Activated naive CD8-positive, alpha-beta T cell treated with anti-CD3 and anti-CD28 coated beads, Interleukin-2, amount 10 ng/mL, durations not matched to agents 7 days and 5 days (primary cell): ENCODE measurements around the gene GZMM. TPM values are rescaled to one million over a fixed set of nuclear protein-coding genes. Genes with fewer than 3 reads are reported as not detected.

Source experiments
- ATAC-seq: fragments of 150-1000 bp; cut with Tn5 transposase; one replicate; pipeline ENCODE4 v1.10.0; 2021; ENCODE audit warnings: low read depth, moderate library complexity
- POLR2A ChIA-PET: fragments of 350-600 bp; sonication (Branson Sonifier 250); formaldehyde crosslinking; loops from one replicate; lab custom pipeline; 2021; ENCODE audit warnings: antibody characterized with exemption; lab: Charles Lee
- DNase-seq: peaks from one replicate; pipeline ENCODE4 v3.0.0; 2021
- H3K27ac Mint-ChIP-seq: one replicate; pipeline ENCODE4 v1.8.0; 2022; ENCODE audit warnings: mild to moderate bottlenecking, mixed read lengths
- H3K27me3 Mint-ChIP-seq: one replicate; pipeline ENCODE4 v1.8.0; 2022; ENCODE audit warnings: mild to moderate bottlenecking, moderate library complexity, mixed read lengths
- H3K36me3 Mint-ChIP-seq: one replicate; pipeline ENCODE4 v1.8.0; 2021; ENCODE audit warnings: mild to moderate bottlenecking, mixed read lengths
- H3K4me1 Mint-ChIP-seq: one replicate; pipeline ENCODE4 v1.8.0; 2021; ENCODE audit warnings: mixed read lengths
- H3K4me3 Mint-ChIP-seq: one replicate; pipeline ENCODE4 v1.8.0; 2022; ENCODE audit warnings: mild to moderate bottlenecking, moderate library complexity, mixed read lengths
- H3K9me3 Mint-ChIP-seq: one replicate; pipeline ENCODE4 v1.8.0; 2021; ENCODE audit warnings: mixed read lengths
- total RNA-seq, 2 experiments: library from RNA; stranded (reverse); gene quantifications; one replicate each; pipeline ENCODE4 v1.2.3, GENCODE V29; 2021

The GZMM gene
- total RNA-seq, 2 experiments from 2014 or later = 81.5 to 84.5 TPM

DNA sequence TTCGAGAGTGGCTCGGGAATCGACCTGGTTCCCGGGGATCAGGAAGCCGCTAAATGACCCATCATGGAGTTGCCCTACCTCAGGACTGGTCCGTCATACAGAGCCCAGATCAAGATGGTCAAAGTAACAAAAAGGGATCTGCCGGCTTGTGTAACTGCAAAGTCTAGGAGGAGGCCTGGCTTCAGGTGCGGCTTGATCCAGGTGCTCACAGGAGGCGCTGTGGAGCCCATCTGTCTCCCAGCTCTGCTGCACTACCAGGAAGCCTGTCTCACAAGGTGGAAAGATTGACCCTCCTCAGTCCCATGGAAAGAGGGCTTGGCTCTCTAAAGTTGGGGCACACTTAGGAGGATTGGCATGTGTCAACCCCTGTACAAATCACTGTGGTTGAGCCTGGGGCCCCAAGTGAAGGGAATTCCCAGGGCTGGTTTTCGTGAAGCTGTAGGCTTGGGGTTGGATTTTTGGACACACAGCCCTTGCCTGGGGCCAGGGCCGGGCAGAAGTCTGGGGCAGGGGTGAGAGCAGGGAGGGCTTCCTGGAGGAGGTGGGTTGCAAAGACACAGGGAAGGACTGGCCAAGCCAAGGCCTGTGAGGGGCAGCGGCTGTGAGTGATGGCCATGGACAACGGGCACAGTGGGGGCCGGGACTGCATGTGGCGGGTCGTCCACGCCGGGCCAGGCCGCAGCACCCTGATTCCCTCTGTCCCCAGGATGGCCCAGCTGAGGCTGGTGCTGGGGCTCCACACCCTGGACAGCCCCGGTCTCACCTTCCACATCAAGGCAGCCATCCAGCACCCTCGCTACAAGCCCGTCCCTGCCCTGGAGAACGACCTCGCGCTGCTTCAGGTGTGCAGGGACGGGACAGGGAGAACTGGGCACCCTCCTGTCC is 4.2 kb downstream of the GZMM start:
- Mint-ChIP-seq H3K4me3 (no peak overlapping the region), H3K36me3 (peaks cover 3% of the 10 kb centered on the region)

DNA sequence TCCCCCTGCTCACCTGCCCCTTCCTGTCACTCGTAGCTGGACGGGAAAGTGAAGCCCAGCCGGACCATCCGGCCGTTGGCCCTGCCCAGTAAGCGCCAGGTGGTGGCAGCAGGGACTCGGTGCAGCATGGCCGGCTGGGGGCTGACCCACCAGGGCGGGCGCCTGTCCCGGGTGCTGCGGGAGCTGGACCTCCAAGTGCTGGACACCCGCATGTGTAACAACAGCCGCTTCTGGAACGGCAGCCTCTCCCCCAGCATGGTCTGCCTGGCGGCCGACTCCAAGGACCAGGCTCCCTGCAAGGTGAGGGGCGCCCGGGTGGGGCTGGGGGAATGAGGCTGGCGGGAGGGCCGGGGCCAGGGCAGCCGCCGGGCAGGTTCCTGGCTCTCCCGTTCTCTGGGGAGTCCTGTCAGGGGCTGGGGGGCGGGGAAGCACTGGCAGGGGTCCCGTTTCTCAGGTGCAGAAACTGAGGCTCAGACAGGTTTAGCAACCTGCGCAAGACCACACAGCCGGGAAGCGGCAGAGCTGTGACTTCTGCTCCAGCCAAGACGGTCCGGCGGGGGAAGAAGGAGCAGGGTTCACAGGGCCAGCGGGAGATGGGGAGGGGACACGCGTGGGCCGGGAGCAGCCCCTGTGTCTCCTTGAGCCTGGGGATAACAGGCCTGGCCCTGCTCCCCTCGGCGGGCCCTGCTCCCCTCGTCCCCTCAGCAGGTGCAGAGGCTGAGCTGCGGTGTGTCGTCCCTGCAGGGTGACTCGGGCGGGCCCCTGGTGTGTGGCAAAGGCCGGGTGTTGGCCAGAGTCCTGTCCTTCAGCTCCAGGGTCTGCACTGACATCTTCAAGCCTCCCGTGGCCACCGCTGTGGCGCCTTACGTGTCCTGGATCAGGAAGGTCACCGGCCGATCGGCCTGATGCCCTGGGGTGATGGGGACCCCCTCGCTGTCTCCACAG is 5.3 kb downstream of the GZMM start:
- Mint-ChIP-seq H3K9me3 (no peaks in the 10 kb centered on the region), H3K4me1 (peaks cover 12% of the 10 kb centered on the region), H3K4me3 (no peak overlapping the region), H3K27ac (no peak overlapping the region), H3K27me3 (no peaks in the 10 kb centered on the region), H3K36me3 (peaks cover 1% of the 10 kb centered on the region)
- POLR2A ChIA-PET = no interaction called here
- no peak for ATAC-seq
- DNase-seq = no peak

More for the DNA sequence above, 4.2 kb downstream of the GZMM start:
- Mint-ChIP-seq H3K4me1 (peaks cover 23% of the 10 kb centered on the region), H3K9me3 (no peaks in the 10 kb centered on the region), H3K27me3 (no peaks in the 10 kb centered on the region), H3K27ac (no peak overlapping the region)
- POLR2A ChIA-PET = no interaction called here
- no peak for ATAC-seq
- no peak for DNase-seq

DNA sequence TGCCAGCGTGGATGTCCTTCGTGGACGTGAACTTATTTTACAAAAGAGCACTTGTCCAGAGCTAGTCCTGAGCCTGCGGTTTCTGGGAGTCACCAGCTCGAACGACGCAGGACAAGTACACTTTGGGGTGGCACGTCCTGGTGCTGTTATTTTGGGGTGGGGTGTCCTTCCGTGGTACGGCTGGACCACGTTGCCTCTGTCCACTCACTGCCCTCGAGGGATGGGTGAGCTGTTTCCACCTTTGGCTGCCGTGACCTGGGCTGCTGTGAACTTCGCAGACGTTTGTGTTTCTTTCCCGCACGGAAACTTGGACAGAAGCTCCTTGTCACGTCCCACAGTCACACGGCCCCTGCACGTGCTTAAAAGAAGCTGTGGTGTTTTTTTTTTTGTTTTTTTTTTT is 11.0 kb downstream of the GZMM start:
- H3K4me3 Mint-ChIP-seq = no peak overlapping the region
- H3K27ac Mint-ChIP-seq = no peak overlapping the region
- H3K36me3 Mint-ChIP-seq = no peaks in the 10 kb centered on the region
- no peaks in the 10 kb centered on the region for H3K4me1 Mint-ChIP-seq
- H3K27me3 Mint-ChIP-seq = no peaks in the 10 kb centered on the region
- DNase-seq = no peak
- POLR2A ChIA-PET = interaction anchor here (0.7 kb wide), 1 partner anchor 519 kb away, joined by 3 read pairs; no protein-coding TSS in a partner anchor
- no peaks in the 10 kb centered on the region for H3K9me3 Mint-ChIP-seq
- ATAC-seq = no peak

DNA sequence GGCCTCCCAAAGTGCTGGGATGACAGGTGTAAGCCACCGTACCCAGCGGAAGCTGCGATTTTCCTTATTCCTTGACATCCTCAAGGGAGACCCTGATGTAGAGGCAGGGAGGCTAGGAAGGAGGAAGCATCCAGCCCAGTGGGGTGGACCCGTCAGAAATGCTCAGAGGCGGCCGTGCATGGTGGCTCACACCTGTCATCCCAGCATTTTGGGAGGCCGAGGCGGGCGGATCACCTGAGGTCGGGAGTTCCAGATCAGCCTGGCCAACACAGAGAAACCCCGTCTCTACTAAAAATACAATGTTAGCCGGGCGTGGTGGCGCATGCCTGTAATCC is 11.6 kb downstream of the GZMM start:
- Mint-ChIP-seq H3K9me3 (no peaks in the 10 kb centered on the region), H3K27me3 (no peaks in the 10 kb centered on the region), H3K4me3 (no peak overlapping the region), H3K36me3 (no peaks in the 10 kb centered on the region), H3K4me1 (no peaks in the 10 kb centered on the region), H3K27ac (no peak overlapping the region)
- POLR2A ChIA-PET = no interaction called here
- no peak for DNase-seq
- ATAC-seq = no peak

DNA sequence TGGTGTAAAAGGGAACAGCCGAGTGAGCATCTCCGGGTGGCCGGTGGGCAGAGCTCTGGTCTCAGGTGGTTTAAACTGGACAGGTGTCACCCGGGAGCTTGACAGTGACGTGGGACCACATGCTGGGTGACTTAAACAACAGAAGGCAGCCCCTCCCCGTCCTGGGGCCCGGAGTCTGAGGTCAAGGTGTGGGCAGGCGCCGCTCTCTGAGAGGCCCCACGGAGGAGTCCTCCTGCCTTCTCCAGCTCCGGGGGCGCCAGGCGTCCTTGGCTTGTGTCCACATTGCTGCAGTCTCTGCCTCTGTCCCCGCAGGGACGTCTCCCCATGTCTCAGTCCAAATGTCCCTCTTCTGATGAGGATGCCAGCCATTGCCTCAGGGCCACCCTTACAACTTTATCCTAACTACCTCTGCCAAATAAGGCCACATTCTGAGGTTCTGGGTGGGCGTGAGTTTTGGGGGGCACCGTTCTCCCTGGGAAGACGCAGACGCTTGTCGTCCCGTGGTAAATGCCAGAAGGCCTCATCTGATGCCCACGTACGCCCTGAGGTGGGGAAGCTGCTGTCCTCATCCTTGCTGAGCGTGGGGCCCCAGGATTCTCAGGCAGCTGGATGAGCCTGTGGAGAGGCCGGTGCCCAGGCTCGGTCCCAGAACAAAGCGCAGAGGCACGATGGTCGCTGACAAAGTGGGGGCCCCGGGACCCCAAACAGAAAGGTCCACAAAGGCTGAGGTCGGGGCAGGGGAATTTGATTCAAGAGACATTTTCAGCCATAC is 12.9 kb downstream of the GZMM start:
- Mint-ChIP-seq H3K27ac (no peak overlapping the region), H3K4me1 (no peaks in the 10 kb centered on the region), H3K9me3 (no peaks in the 10 kb centered on the region), H3K4me3 (no peak overlapping the region), H3K36me3 (no peaks in the 10 kb centered on the region), H3K27me3 (no peaks in the 10 kb centered on the region)
- DNase-seq (no peak), ATAC-seq (no peak)
- POLR2A ChIA-PET = no interaction called here

DNA sequence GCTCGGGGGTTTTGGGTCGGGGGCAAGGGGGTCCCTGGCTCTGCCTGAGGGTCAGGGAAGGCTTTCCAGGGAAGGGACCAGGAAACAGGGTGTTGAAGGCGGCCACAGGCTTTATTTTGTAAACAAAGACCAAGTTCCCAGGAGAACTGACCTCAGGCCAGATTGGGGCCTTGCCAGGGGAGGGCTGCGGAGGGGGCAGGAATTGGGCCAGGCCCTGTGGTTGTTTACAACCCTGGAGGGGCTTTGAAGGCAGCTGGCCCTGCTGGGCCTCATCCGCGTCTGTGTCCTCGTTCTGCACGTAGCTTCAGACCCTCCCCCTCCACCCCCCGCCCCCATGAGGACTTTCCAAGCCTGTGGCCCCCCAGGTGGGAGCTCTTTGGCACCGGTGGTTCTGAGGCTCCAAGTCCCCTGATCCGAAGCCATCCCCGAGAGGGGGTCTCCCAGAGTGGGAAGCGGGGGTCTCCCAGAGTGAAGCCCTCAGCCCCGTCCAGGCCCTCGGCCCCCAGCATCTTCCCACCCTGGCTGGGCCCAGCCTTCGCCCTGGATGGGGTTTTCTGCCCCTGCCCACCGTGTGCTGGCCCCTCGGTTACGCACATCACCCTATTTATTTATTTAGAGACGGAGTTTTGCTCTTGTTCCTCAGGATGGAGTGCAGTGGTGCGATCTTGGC is 15.1 kb downstream of the GZMM start:
- DNase-seq (no peak), ATAC-seq (no peak)
- Mint-ChIP-seq H3K4me3 (no peak overlapping the region), H3K36me3 (no peaks in the 10 kb centered on the region), H3K4me1 (no peaks in the 10 kb centered on the region), H3K9me3 (no peaks in the 10 kb centered on the region), H3K27me3 (no peaks in the 10 kb centered on the region), H3K27ac (no peak overlapping the region)
- POLR2A ChIA-PET = no interaction called here

DNA sequence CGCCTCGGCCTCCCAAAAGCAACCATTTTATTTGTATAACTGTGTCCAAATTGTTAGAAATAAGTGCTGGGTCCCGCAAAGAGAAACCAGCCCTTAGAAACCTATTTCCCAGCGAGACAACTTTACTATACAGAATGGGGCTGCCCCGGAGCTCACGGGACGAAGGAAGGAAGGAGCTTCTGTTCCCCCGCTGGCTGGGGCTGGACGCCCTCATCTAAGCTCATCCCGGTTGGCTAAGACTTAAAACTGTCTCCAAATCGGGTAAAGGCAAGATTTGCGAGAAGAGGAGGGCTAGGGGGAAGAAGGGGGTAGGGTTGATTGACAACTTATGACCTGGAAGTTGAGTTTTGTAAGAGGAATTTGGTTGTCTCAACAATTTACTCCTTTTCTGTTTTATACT is 16.3 kb downstream of the GZMM start:
- POLR2A ChIA-PET = no interaction called here
- H3K27ac Mint-ChIP-seq = no peak overlapping the region
- no peak for DNase-seq
- no peak overlapping the region for H3K4me3 Mint-ChIP-seq
- no peaks in the 10 kb centered on the region for H3K36me3 Mint-ChIP-seq
- ATAC-seq = no peak
- H3K4me1 Mint-ChIP-seq = no peaks in the 10 kb centered on the region
- no peaks in the 10 kb centered on the region for H3K27me3 Mint-ChIP-seq
- no peaks in the 10 kb centered on the region for H3K9me3 Mint-ChIP-seq

DNA sequence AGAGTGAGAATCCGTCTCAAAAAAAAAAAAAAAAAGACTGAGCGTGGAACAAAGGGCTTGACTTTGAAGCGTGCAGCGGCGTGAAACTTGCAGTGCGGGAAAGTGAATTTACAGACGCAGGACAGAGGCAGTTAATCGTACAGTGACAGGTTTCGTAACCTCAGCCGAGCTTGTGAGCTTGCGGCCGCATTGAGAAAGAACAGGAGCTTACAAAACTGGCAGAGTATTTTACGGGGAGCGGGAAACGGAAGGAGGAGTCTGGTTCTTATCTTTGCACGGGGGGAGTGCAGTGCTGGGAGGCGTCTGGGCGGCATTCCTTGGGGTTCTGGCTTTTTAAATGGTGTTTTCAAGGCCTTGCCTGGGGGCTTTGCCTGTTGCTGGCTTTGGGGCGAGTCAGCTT is 22.6 kb downstream of the GZMM start:
- POLR2A ChIA-PET = no interaction called here
- no peak for ATAC-seq
- Mint-ChIP-seq H3K27ac (no peak overlapping the region), H3K27me3 (no peaks in the 10 kb centered on the region), H3K4me1 (peaks cover 8% of the 10 kb centered on the region), H3K36me3 (no peaks in the 10 kb centered on the region), H3K4me3 (no peak overlapping the region), H3K9me3 (no peaks in the 10 kb centered on the region)
- DNase-seq = no peak

DNA sequence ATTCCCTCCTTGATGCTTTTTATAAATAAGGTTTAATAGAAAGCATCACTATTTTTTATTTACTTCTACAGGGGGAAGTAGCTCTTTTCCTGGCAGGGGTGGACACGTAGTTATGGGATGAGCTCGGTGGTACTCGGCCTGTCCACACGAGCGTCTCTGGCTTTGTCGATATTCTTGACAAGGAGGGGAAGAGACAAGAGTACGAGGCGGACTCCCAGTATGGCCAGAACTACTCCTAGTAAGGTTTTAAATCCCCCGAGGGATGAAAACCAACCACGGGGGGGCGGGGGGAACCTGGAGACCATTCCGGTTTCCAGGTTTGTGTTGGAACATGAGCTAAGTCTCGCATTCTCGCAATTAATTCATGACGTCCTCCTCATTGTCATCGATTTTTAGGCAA is 23.0 kb downstream of the GZMM start:
- POLR2A ChIA-PET = interaction anchor here (2.2 kb wide), 1 partner anchor 35 kb away, joined by 11 read pairs; the partner anchor contains the start of gene CDC34
- H3K9me3 Mint-ChIP-seq = no peaks in the 10 kb centered on the region
- DNase-seq (no peak), ATAC-seq (no peak)
- H3K4me3 Mint-ChIP-seq = no peak overlapping the region
- peaks cover 8% of the 10 kb centered on the region for H3K4me1 Mint-ChIP-seq
- no peaks in the 10 kb centered on the region for H3K36me3 Mint-ChIP-seq
- no peak overlapping the region for H3K27ac Mint-ChIP-seq
- H3K27me3 Mint-ChIP-seq = no peaks in the 10 kb centered on the region

DNA sequence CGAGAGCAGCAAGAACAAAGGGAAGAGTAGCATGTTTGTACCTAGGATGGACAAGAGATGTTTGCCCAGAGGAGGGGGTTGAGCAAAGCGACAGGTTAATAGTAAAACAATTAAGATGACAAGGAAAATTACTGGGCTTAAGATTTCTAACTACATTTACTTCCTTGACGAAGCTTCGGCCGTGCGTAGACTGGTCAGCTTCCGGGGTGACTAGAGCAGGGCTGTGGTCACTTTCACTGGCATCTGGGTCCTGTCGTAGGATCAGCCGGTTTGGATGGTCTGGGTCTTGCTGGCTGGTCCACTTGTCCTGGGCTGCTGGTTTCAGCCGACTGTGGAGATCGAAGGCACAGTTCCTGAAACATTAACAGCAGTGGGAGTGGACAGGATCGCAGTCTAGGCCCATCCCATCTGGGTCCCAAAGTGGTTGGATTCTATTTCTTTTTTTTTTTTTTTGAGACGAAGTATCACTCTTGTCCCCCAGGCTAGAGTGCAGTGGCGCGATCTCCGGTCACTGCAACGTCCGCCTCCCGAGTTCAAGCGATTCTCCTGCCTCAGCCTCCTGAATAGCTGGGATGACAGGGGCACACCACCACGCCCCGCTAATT is 23.5 kb downstream of the GZMM start:
- Mint-ChIP-seq H3K27me3 (no peaks in the 10 kb centered on the region), H3K27ac (no peak overlapping the region), H3K36me3 (no peaks in the 10 kb centered on the region), H3K4me3 (no peak overlapping the region), H3K9me3 (no peaks in the 10 kb centered on the region), H3K4me1 (peaks cover 9% of the 10 kb centered on the region)
- POLR2A ChIA-PET = interaction anchor here (2.2 kb wide), 1 partner anchor 35 kb away, joined by 11 read pairs; the partner anchor contains the start of gene CDC34
- DNase-seq (no peak), ATAC-seq (no peak)

DNA sequence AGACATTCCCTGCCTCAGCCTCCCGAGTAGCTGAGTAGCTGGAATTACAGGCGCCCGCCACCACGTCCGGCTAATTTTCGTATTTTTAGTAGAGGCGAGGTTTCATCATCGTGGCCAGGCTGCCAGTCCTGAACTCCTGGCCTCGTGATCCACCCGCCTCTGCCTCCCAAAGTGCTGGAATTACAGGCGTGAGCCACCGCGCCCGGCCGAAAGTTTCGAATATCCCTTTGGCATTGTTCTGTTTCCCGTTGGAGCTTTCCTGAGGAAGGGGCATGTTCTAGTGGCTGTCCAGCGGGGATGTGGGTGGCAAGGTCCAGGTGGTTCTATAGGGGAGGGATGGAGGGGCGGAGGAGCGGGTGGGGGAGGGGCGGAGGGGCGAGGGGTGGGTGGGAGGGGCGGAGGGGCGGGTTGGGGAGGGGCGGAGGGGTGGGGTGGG is 26.4 kb downstream of the GZMM start:
- Mint-ChIP-seq H3K27ac (peak overlapping the region; percentile 70), H3K4me3 (peak overlapping the region; percentile 48), H3K36me3 (no peaks in the 10 kb centered on the region), H3K4me1 (peaks cover 21% of the 10 kb centered on the region), H3K9me3 (no peaks in the 10 kb centered on the region), H3K27me3 (no peaks in the 10 kb centered on the region)
- ATAC-seq (no peak), DNase-seq (no peak)
- POLR2A ChIA-PET = interaction anchor here (0.7 kb wide), 1 partner anchor 40 kb away, joined by 3 read pairs; no protein-coding TSS in a partner anchor

DNA sequence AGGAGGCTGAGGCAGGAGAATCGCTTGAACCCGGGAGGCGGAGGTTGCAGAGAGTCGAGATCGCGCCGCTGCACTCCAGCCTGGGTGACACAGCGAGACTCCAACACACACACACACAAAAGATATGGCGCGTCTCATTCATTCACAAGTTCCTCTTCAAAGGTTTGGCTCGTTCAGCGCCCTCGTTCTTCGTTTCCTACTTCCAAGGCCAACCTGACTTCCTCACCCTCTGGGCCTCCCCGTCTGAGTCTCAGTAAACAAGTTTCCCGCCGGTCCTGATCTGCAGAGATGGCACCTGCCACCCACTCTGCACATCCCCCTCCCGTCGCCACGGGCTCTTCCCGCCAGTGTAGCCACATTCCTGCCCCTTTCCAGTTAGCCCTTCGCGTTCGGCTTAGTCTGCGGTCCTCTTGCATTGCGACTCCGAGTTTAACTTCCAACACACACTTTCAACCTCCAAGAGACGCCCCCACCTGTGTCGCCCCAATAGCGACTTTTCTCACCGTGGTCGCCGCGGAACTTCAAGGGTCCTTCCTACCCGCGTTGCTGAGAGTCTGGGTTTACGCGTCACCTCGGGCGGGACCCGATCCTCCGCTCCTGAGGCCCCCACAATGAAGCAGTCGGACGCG is 27.2 kb downstream of the GZMM start:
- POLR2A ChIA-PET = interaction anchor here (0.7 to 2.2 kb wide), 4 partner anchors 39 to 64 kb away, joined by 3 to 24 read pairs (median 8); partner anchors contain the start of genes CDC34 and TPGS1
- no peaks in the 10 kb centered on the region for H3K27me3 Mint-ChIP-seq

More for the DNA sequence above, 27.2 kb downstream of the GZMM start:
- DNase-seq (peak; percentile 71), ATAC-seq (peak; percentile 8)
- Mint-ChIP-seq H3K27ac (peak overlapping the region; percentile 97), H3K36me3 (no peaks in the 10 kb centered on the region), H3K4me3 (peak overlapping the region; percentile 97), H3K4me1 (peaks cover 22% of the 10 kb centered on the region), H3K9me3 (no peaks in the 10 kb centered on the region)
